ENCODE data around the gene GMPR2.

GMPR2 gene

DNA sequence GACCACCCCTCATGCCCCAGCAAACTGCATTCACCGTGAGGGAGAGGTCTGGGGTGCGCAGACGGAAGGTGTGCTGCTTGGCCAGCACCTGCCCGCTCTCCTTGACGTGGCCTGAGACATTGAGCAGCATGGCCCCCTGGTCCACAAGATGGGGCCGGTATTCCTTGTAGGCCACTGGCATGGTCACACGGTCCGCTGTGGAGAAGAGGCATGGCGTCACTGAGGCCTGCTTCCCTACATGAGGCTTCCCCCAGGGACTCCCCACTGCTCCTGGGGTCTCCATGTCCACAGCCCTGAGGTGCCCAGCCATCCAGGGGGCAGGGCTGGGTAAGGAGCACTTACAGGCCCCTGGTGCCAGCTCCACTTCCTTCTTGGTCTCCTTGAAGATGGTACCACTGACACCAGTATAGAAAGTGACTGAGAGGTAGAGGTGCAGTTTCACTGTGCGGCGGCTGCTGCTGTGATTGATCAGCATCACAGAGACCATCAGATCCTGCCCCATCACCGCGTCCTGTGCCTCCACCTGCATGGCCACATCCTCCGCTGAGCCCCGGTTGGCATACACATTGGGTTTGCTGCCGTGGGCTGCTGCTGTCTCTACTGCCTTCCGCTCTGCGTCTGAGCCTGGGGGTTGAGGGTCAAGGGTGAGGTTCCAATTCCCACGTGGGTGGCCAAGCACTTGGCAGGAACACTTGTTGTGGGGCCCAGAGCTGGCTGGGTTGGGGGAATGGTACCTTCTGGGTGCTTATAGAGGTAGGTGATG is 22.1 kb downstream of the GMPR2 start:
- DNase-seq, result no peak

- no peak for DNase-seq
These were observed 22.7 kb downstream of the GMPR2 start for GRCh38 chr14:24255438-24255837.

GRCh38 chr14:24255931-24256711 is 23.4 kb downstream of the GMPR2 start:
- DNase-seq, result no peak

GRCh38 chr14:24256960-24257359 is 24.2 kb downstream of the GMPR2 start:
- no peak for DNase-seq

DNA sequence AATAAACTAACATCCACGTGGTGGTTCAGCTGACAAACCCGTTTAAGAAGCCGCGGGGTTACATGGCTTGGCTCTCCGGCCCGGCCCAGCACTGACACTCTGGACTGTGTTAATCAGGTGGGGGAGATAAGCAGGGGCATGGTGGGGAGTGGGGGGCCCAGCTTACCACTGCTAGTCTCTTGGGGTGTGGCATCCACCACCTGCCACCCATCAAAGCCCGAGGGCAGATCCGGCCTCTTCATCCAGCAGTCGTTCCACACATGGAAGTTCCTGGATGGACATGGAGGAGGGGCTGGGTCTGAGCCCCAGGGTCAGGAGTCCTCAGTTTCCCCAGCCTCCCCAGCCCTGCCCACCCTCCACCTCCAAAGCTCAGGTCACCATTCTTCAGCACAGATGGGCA is 25.4 kb downstream of the GMPR2 start:
- DNase-seq, result no peak

GRCh38 chr14:24258548-24259265 is 26.0 kb downstream of the GMPR2 start:
- DNase-seq, result no peak

- DNase-seq, result no peak
These were observed 26.7 kb downstream of the GMPR2 start for GRCh38 chr14:24259282-24260025.

DNA sequence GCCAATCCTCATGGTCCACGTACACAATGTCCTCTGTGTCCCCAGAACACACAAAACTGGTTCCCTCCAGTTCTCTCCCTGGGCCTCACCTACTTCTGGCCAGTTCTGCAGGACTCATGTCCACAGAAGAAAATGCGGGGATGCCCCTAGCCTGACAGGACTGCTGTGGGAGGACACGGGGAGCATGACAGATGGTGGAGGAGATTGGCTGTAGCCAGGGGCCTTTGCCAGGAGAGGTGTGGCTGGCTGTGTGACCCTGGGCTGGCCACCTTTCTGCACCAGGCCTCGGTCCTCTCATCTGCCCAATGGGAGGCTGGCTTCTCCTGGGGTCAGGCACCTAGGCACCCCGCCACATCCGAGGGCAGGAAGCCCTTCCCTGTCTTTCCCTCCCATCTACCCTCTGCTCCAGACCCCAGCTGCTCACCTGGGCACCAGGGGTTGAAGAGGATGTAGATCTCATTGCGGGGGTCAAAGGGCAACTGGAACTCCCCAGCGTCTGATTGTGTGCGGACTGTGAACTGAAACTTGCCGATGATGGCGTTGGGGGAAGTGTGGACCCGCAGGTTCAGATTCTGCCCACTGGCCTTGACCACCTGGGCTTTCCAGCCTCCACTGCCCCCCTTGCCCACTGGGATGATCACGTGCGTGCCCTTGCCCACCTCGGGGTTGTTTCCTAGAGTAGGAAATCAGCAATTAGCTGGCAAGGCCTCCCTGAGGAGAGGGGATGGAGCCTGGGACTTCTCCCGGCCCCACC is 27.5 kb downstream of the GMPR2 start:
- no peak for DNase-seq

DNA sequence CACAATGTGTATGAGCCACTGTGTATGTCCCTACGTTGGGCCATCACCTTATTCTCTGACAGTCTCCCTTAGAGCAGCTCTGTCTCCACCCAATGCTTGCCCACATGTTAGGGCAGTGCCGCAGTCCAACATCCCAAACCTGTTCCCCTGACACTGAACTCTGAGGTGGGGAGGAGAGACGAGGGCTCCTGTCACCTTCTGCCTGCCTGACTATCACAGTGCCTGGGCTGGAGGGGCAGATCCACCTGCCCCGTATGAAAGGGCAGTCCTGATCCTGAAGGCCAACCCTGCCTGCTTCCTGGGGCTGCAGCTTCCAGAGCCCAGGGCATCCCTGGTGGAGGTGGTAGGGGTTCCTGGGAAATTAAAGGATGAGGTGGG is 28.0 kb downstream of the GMPR2 start:
- no peak for DNase-seq

DNA sequence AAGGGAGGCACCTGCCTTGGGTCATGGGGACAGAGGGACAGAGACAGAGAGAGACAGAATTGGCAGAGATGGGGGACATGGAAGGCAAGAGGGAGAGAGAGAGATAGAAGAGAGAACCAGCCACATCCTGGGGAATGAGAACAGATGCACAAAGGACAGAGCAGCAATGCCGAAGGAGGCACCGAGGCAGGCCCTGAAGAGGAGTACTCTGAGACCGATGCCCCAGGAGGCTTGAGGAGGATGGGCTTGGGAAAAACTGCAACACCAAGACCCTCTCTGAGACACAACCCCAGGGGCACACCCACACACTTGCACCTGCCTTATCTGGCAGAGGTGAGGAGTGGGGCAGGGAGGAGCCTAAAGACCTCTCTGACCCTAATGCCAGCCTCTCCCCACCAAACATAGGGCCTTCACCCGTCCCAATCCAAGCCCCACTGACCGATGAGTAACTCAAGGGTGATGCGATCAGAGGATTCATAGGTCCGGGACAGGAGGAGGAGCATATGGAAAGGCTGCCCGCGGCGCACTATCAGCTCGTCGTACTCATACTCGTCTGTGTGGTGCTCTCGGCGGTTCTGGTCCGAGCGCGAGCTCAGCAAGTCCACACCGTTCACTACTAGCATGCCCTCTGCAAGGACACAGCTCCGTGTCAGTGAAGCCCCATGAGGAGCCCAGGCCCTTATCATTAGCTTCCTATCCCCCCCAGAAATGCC is 28.7 kb downstream of the GMPR2 start:
- no peak for DNase-seq

DNA sequence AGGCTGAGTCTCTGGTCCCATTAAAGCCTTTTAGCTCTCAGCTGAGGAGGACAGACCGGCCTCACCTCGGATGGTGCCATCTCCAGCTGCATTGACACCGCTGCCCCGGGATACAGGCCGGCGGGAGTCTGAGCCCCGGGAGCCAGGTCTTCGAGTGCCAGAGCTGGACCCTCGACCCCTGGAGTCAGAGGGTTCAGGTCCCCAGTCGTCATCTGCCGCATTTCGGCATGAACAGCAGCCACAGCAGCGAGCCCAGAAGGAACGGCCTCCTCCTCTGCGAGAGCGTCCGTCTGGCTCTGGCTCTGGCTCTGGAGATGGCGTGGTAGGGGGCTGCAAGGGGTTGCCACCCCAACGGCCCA is 29.2 kb downstream of the GMPR2 start:
- no peak for DNase-seq

DNA sequence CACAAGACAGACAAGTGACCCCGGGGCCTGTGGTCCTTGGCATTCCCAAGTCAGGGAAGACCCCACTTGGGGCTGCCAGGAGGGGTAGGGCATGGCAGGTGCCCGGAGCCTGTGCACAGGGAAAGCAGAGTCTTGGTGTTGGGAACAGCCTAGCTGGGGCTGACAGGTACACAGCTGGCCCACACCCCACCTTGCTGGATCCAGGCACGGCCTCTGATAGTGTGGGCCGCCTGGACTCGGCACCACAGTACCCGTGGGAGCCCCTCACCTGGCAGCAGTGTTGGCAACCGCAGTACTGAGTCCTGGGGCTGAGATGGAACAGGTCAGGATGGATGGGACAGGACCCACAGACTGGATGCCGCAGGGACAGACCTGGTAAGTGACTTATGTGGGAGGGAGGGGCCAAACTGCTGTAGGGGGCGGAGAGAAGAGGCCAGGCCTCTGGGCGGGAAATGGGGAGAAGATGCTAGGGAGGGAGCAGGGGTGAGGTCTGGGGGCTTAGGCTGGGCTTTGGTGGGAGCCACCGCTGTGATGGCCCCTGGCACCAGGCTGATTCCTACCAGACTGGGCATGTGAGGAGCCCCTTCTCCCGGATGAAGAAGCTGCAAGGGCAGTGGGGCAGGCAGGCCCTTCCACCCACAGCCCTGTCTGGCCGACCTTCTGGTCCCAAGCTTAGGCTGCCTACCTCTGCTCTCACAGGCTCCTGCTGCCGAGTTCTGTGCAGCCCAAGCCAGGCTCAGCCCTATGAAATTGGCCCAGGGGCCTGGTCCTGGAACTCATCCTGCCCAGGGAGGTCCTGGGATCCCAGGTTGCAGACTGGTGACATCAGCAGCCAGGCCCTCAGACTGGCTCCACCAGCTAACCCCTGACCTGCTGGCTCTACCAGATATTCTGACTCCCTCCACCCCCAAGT is 30.3 kb downstream of the GMPR2 start, which contains the start of gene TGM1:
TSS of gene TGM1 (minus strand) at position 357 of the 913 bp plus-strand sequence. CDS start 825 bp downstream, outside the sequence.
- no peak for DNase-seq

DNA sequence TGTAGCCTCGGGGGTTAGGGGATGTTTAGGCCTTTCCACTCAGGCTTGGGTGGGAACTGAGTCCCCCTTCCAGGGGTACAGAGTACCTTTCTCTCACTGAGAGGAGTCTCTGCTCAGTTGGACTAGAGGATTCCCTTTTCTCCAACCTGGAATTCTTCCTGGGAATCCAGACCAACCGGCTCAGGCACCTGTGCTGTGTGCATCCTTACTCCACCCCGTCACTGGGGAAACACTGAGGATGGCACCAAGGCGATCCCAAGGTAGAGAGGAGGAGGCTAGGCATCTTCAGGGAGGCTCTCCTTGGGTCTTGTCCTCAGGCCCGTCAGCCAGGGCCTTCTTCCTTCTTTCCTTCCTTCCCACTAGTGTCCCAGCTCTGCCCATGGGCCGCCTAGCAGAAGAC is 31.1 kb downstream of the GMPR2 start:
- no peak for DNase-seq

DNA sequence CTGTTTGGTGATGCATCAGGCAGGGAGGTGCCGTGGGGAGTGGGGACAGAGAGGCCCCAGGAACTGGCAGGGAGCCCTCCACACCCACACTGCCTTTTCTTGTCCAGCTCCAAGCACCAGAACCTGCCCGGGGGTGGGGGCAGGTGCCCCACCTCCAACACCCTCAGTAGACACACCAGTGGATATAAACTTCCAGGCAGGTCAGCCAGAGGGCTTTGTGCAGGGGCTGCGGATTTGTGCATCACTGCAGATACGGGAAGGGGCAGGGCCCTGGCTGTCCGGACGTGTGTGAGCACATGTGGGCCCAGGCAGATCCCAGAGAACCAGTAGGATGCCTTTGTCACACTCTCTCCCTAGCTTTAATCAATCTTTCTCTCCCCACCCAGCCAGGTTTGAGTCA is 31.6 kb downstream of the GMPR2 start:
- no peak for DNase-seq

DNA sequence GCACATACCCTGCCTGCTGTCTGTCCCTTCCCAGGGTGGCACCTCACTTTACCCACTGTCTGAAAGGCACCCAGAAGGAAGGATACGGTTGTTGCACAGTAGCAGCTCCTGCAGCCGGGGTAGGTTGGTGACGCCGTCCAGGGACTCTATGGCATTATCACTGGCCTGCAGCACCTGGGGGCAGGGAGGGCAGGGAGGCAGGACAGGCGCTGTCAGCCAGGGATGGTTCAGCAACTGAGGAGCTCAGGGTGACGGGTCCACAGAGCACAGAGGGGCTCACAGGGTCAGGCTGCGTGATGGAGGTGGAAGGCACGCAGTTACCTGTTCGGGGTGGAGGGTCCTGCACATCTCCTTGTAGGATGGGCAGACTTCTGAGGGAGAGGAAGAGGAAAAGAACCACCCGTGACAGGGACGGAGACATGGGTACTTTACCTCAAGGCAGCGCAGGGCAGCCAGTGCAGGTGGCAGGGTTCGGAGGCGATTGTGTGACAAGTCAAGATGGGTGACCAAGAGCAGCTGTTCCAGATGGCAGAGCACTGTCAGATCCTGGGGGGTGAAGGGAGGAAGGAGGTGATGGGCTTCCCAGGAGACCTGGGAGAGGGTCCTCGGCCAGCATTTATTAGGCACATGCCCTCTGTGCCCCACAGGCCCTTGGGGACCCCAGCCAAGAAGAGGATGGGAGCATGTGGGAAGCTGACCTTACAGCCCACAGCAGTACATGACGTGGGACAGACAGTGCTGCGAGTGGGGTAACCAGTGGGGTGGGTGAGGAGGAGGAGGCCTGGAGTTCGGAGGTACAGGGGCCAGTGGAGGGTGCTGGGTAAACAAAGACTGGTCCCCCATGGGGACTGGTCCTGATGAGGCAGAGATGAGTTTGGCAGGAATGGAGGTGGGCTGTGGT is 33.9 kb downstream of the GMPR2 start:
- no peak for DNase-seq

DNA sequence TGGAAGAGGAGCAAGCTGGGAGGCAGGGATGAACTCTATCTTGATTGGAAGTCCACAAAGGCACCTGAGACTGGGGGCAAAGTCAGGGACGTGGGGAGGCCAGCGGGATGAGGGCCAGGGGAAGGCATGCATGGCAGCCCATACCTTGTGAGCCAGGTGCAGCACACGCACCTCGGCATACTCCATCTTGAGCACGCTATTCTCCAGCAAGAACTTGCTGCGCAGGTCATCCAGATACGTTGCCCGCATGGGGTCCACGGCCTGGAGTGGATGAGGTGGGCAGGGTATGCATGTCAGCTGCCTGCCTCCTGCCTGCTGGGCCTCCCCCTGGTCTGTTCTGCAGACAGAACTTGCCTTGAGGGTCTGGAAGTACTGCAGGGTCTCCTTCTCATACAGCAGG is 34.8 kb downstream of the GMPR2 start:
- DNase-seq, result no peak

DNA sequence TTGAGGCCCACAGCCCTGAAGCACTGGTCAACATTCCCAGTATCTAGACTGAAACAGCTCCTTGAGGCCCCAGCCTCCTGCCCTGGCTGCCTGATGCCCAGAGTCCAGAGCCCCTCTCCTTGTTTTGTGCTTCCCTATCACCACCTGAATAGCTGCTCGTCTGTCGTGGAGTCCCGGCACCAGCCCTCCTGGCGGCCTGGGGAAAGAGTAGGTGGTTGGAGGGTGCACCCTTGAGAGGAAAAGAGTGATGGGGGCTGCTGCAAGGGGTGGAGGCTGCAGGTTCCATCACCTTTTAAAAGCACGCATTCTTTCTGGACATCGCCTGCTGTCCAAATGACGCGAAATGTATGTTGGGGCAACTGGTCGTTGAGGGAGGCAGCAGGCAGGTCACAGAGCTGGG is 35.5 kb downstream of the GMPR2 start:
- no peak for DNase-seq

- no peak for DNase-seq
These were observed 36.6 kb downstream of the GMPR2 start for GRCh38 chr14:24269368-24269767.

DNA sequence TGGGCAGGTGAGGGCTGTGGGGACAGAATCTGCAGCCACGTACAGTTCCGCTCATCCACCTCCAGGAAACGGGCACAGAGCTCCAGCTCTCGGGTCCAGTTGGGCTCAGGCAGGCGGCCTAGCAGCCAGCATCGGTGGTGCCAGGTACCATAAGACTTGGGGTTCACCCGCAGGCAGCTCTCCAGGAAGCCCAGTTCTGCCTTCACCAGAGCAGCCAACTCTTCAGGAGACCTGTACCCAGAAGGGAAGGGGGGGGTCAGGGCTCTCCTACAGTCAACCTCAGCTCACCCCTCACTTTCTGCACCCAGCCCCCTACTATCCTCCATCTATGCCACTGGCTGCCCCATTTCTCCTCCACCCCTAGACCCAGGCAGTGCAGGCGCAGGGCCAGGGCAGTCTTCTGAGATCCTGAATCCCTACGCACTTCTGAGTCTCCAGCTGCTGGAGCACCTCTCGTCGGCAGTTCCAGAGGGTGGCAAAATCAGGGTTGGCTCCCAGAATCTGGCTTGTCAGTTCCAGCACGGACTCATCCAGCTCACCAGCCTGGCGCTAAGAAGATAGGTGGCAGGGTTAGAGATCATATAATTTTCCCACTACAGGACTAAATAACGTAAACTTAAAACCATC is 37.3 kb downstream of the GMPR2 start:
- no peak for DNase-seq

All from effector CD8-positive, alpha-beta T cell (primary cell).